ENCODE data around the gene VCL.

VCL gene

GRCh38 chr10:74156919-74157289, 159.0 kb downstream of the VCL start:
- no peak overlapping the region for H3K27ac ChIP-seq
- TF ChIP-seq, protein P1, sequence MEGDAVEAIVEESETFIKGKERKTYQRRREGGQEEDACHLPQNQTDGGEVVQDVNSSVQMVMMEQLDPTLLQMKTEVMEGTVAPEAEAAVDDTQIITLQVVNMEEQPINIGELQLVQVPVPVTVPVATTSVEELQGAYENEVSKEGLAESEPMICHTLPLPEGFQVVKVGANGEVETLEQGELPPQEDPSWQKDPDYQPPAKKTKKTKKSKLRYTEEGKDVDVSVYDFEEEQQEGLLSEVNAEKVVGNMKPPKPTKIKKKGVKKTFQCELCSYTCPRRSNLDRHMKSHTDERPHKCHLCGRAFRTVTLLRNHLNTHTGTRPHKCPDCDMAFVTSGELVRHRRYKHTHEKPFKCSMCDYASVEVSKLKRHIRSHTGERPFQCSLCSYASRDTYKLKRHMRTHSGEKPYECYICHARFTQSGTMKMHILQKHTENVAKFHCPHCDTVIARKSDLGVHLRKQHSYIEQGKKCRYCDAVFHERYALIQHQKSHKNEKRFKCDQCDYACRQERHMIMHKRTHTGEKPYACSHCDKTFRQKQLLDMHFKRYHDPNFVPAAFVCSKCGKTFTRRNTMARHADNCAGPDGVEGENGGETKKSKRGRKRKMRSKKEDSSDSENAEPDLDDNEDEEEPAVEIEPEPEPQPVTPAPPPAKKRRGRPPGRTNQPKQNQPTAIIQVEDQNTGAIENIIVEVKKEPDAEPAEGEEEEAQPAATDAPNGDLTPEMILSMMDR (IDR thresholded peaks at IDR 0.05), result no peak

GRCh38 chr10:74160013-74160412, 162.1 kb downstream of the VCL start:
- Histone ChIP-seq H3K9me3 (no peaks in the 10 kb centered on the region), H3K27ac (no peak overlapping the region), H3K4me1 (ENCODE audit: control insufficient read depth in 1 of 2, insufficient read depth in 1 of 2, low read depth in 1 of 2, low read length in 1 of 2) (peaks cover 9 to 15% of the 10 kb centered on the region in 2 experiments), H3K36me3 (no peaks in the 10 kb centered on the region), H3K4me3 (ENCODE audit: low read depth in 1 of 2, low read length in 1 of 2) (no peak overlapping the region), H3K27me3 (no peaks in the 10 kb centered on the region)
- TF ChIP-seq, protein P1 (IDR thresholded peaks at IDR 0.05), result no peak

More at GRCh38 chr10:74156919-74157289, 159.0 kb downstream of the VCL start:
- H3K36me3 ChIP-seq, result no peaks in the 10 kb centered on the region
- H3K27me3 ChIP-seq, result no peaks in the 10 kb centered on the region
- H3K4me1 ChIP-seq (ENCODE audit: control insufficient read depth in 1 of 2, insufficient read depth in 1 of 2, low read depth in 1 of 2, low read length in 1 of 2), result peaks cover 7 to 9% of the 10 kb centered on the region in 2 experiments
- no peaks in the 10 kb centered on the region for H3K9me3 ChIP-seq
- H3K4me3 ChIP-seq (ENCODE audit: low read depth in 1 of 2, low read length in 1 of 2), result no peak overlapping the region

DNA sequence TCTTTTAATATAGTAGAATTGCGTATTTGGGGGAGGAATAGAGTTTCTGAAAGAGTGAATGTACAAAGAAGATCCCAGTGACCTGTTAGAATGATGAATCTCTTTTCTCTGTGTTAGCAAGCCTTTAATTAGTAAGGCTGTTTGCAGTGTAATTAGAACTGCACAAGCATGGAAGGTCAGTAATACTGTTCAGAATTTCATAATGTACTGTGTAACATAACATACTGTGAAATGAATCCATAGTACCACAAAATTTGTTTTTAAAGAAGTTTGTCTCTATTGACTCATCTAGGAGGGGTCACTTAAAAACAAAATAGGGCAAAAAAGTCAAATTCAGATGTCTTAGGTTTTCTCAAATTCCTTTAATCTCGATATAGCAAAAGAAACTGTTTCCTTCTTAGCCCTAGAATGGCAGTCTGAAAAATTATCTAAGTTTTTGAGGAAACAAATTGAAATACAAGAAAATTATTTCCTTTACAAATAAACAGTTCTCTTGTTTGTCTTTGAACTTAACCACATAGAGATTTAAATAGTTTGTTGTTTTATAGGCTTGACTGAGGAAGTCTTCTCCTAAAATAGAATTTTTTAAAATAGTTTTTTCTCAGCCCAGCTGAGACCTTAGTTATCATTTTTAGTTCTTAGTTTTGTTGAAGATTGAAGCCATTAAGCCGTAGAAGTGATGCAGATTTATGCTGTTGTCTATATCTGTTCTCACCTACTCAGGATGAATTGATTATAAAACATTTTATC, 165.6 kb downstream of the VCL start:
- peaks cover 41 to 44% of the 10 kb centered on the region in 2 experiments for H3K4me1 ChIP-seq (ENCODE audit: control insufficient read depth in 1 of 2, insufficient read depth in 1 of 2, low read depth in 1 of 2, low read length in 1 of 2)

DNA sequence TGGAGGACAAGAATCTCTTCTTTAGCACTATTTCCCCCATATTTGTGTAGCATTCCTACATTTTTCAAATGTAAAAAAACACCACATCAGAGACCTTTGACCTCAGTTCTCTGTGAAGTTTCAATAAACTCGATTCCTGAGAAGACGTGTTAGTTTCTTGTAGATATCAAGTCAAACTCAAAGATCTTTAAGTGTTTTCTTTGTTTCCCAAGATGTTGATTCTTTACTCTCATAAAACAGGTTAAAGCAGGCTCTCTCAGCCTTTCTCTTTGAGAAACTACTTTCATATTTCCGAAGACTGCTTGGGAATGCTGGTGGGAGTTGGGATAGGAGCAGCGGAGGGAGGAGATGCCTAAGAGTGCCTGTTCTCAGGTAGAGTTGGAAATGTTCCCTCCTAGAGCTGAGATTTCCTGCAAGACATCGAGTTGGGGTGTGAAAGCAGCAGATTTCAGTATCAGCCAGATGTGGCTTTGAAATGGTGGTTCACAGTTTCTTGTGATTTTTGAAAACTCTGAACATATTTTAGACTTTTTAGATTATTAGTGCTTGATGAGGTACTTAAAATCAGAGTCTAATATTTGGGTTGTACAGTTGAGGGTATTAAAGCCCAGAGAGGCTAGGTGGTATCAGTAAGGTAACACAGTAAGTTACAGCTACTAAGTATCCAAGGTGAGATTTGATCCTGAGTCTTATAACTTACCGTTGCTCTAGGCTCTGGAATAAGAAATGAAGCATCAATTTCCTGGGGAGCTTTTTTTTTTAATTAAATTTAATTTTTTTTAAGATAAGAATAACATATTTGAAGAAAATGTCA, 167.0 kb downstream of the VCL start:
- Histone ChIP-seq H3K4me1 (ENCODE audit: control insufficient read depth in 1 of 2, insufficient read depth in 1 of 2, low read depth in 1 of 2, low read length in 1 of 2) (peaks cover 55 to 58% of the 10 kb centered on the region in 2 experiments), H3K27me3 (no peaks in the 10 kb centered on the region), H3K27ac (peak overlapping the region; percentile 88), H3K4me3 (ENCODE audit: low read depth in 1 of 2, low read length in 1 of 2) (no peak overlapping the region), H3K36me3 (no peaks in the 10 kb centered on the region), H3K9me3 (no peaks in the 10 kb centered on the region)
- TF ChIP-seq, protein P1 (IDR thresholded peaks at IDR 0.05), result no peak

More for the DNA sequence above, 165.6 kb downstream of the VCL start:
- Histone ChIP-seq H3K4me3 (ENCODE audit: low read depth in 1 of 2, low read length in 1 of 2) (no peak overlapping the region), H3K36me3 (no peaks in the 10 kb centered on the region), H3K27me3 (no peaks in the 10 kb centered on the region), H3K27ac (peak overlapping the region; percentile 88), H3K9me3 (no peaks in the 10 kb centered on the region)
- TF ChIP-seq, protein P1 (IDR thresholded peaks at IDR 0.05), result no peak

DNA sequence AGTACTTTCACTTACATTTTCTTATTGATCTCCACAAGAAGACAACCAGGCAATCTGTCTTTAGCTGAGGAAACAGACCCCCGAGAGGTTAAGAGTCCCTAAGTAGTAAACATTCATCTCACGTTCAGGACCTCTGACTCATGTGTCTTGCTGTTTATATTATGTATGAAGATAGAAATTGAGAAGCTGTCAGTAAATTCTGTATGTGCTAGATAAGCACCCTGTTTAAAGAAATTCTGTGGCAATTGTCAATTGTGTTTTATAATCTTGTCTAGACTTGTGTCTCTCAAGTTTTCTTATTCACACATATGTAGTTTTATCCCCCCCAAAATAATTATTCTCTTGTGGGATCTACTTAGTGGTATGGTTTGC, 167.6 kb downstream of the VCL start:
- Histone ChIP-seq H3K9me3 (no peaks in the 10 kb centered on the region), H3K36me3 (no peaks in the 10 kb centered on the region), H3K4me1 (ENCODE audit: control insufficient read depth in 1 of 2, insufficient read depth in 1 of 2, low read depth in 1 of 2, low read length in 1 of 2) (peaks cover 61 to 64% of the 10 kb centered on the region in 2 experiments), H3K4me3 (ENCODE audit: low read depth in 1 of 2, low read length in 1 of 2) (no peak overlapping the region), H3K27ac (peak overlapping the region; percentile 88), H3K27me3 (no peaks in the 10 kb centered on the region)
- TF ChIP-seq, protein P1 (IDR thresholded peaks at IDR 0.05), result no peak

Data from neutrophil (primary cell).